ACHN (cell line): ENCODE data around the gene IRX4.
"Not testable (repeated sequence)": the region's sequence is repeated elsewhere in the genome, so short reads cannot be mapped to it uniquely, and the experiment has no call there.

Source experiments
- DNase-seq: peaks from one replicate; pipeline ENCODE4 v3.0.0-alpha.2; 2015
- in situ Hi-C: cut with HindIII; loops from 2 replicates; pipeline ENCODE4 v1.10.0; 2017; ENCODE audit warnings: low sequenced_read_pairs, low pct_ligation_motif_present, low pct_unique_long_range_greater_than_20kb

IRX4 gene

GRCh38 chr5:1870435-1871272 is 12.1 kb downstream of the IRX4 start:
- DNase-seq, in situ Hi-C loops: not testable (repeated sequence)

DNA sequence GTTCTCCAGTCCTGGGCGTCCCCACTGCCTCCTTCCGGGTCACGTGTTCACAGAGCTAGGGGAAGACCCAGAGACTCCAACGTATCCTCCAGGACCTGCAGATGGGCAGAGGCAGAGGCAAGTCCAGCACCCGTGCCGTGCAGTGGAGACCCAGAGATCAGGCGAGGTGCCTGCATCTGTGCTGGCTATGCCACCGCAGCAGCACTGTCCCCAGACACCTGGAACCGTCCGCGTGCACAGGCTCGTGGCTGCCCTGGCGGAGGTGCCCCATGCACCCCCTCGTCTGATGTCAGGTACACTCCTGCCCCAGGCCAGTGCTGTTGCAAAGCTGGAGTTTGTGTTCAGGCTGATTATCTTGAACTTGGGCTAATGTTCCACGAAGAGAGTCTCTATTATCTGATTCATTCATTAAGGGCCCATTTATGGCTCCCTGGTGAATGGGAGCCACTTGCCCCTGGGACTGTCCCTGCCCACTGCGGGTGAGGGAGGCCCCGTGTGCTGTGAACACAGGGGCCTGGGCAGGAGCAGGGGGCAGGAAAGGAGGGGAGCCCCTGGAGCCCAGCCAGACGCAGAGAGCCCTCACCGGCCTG is 13.7 kb downstream of the IRX4 start:
- no peak for DNase-seq
- in situ Hi-C loops: no loop called here

DNA sequence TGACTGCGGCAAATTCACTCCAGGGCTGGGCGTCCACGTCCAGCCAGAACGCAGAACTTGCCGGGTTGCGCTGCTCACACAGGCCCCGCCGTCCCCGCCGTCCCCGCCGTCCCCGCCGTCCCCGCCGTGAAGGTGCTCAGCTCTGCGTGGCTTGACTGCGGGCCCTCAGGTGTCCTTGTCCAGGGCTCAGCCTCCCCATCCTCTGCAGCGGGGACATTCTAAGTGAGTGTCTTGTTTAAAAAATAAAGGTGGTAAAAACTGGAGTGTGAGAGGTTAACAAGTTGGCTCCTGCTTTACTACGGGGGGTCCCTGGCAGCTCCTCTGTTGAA is 14.9 kb downstream of the IRX4 start:
- DNase-seq: no peak
- in situ Hi-C loops: no loop called here

GRCh38 chr5:1867114-1867814 is 15.5 kb downstream of the IRX4 start:
- DNase-seq: no peak
- in situ Hi-C loops: no loop called here

DNA sequence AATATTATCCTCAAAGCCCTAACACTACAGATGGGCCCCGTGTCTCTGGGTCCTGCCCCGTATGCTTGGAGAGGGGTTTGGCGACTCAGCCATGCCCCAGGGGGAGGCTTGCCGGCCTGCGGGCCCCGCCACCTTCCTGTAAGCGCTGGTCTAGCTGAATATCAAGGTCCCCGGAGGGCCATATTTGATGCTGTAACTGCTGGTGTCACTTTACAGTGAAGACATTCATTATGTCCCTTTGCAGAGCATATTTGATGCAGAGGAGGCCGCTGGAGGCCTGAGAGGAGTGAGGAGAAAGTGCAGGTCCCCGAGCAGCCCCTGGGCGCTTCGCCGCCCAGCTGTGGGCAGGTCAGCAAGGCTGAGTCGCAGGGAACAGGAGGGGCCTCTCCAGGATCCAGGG is 16.8 kb downstream of the IRX4 start:
- in situ Hi-C loops: no loop called here
- no peak for DNase-seq

GRCh38 chr5:1865486-1865885 is 17.2 kb downstream of the IRX4 start:
- no peak for DNase-seq
- in situ Hi-C loops: no loop called here

GRCh38 chr5:1864896-1865440 is 17.8 kb downstream of the IRX4 start:
- DNase-seq: no peak
- in situ Hi-C loops: no loop called here

- in situ Hi-C loops: no loop called here
- DNase-seq: no peak
Measured at GRCh38 chr5:1860949-1861348, 21.8 kb downstream of the IRX4 start.

GRCh38 chr5:1860021-1860610 is 22.6 kb downstream of the IRX4 start:
- in situ Hi-C loops: no loop called here
- no peak for DNase-seq

DNA sequence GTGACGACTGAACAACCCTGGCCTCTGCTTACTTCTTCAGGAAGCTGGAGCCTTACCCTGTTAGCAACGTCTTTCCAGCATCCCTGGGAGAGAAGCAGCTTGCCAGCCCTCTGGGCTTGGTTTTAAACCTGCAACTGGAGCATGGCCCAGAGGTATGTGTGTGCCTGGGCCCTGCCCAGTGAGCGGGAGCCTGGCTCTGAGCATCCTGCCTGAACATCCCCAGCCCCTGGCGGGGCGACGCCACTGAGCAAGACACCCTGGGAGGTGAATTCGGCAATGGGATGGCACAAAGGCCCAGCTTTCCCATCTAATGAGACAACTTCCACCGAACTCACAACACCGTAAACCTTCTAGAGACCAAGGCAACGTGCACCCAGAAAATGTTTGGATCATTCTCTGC is 23.6 kb downstream of the IRX4 start:
- no peak for DNase-seq
- in situ Hi-C loops: no loop called here

- DNase-seq: no peak
- in situ Hi-C loops: no loop called here
Measured at GRCh38 chr5:1858436-1858835, 24.3 kb downstream of the IRX4 start.

GRCh38 chr5:1857256-1857600 is 25.5 kb downstream of the IRX4 start:
- in situ Hi-C loops: no loop called here
- no peak for DNase-seq

DNA sequence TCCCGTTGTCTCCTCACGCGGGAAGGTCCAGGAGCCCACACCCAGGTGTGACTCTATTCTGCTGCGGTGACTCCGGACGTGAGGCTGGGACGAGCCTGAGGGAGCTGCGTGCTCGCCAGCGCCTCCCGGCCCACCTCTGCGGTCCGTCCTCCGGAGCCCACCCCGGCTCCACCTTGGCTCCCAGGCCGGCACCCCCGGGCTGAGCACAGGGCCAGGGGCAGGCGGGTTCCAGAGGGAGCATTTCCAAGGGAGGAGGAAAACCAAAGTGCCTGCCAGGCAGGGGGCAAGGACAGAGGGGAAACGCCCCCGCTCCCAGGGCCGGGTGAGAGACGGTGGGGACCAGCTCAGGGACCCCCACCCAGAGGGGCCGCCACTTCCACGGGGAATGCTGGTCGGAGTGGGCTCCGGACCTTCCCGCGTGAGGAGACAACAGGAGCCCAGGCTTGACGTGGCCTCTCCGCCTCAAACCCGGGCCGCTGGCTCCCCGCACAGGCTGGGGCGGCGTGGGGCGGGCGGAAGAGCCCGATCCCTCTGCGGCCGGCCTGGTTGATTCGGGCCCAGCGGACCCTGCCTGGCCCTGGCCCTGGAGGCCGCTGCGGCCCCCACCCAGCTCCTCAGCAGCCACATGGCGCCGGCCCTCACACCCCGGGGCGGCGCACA is 26.0 kb downstream of the IRX4 start:
- no peak for DNase-seq
- in situ Hi-C loops: no loop called here

DNA sequence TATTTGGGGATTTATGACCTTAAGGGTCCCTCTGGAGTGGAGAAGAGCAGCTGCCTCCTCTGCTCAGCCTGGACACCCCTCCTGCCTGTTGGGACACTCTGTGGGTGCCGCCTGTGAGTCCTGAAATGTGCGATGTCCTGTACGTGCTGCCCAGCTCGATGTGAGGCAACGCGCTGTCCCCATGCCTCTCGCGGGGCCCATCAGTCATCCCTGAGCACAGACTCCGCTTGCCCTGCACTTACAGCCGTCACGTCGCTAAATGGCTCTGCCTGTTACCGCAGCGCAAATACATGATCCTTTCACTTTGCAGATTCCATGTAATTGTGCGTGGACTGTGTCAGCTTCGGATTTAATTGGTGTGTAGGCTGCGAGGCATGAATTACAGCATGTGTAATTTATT is 27.1 kb downstream of the IRX4 start:
- DNase-seq: no peak
- in situ Hi-C loops: no loop called here

DNA sequence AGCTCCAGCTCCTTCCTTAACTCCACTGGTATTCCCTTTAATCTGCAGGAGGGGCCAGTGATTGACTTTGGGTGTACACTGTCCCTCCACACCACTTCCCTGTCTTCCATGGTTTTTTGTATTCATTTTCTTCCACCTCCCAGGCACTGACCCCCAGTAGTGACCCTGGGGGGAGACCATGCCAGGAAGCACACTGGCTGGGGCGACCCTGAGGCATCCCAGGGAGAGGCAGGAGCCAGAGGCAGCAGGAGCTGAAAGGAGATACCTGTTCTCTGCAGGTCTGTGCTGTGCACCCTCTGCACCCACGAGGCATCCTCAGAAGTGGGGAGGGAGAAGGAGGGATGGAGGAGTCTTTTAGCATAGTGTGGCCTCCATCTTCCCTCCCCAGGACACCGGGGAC is 27.6 kb downstream of the IRX4 start:
- no peak for DNase-seq
- in situ Hi-C loops: no loop called here

GRCh38 chr5:1853531-1853930 is 29.2 kb downstream of the IRX4 start:
- no peak for DNase-seq
- in situ Hi-C loops: no loop called here

- in situ Hi-C loops: no loop called here
- DNase-seq: no peak
Measured at GRCh38 chr5:1852324-1852947, 30.3 kb downstream of the IRX4 start.

DNA sequence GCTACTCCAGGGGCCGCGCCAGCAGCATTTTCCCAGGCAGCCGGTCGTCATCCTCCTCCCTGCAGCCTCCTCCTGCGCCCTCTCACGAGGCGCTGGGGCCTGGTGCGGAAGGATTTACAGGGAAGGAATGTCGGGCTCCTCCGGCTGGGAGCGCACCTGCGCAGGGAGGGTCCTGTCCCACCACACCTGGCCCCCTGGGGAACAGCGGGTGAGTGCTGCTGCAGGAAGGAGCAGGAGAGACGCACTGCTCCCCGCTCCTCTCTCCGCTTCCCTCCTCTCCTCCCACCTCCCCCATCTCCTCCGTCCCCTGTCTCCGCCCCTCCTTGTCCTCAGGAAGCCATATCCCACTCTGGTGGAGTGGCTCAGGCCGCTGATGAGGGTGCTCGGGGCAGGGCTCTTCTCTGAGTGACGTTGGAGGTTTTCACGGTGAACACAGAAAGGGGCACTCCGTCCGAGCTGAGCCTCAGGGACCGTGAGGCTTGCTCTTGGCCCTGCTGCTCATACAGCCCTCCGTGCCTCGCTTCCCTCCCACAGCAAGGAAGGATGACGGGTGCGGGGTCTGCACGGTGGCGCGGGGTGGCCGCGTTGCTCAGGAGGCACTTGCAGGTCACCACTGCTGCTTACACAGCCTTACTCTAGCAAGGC is 31.3 kb downstream of the IRX4 start:
- in situ Hi-C loops: no loop called here
- DNase-seq: no peak
